SK-N-MC (cell line): ENCODE measurements around the gene MYO1F.

Source experiments
- DNase-seq: peaks from one replicate; pipeline ENCODE4 v3.0.0-alpha.2; 2011; ENCODE audit warnings: low read depth, low spot score
- H3K27ac ChIP-seq: fragments of 200-600 bp; sonication (generic); 2 replicates; pipeline ENCODE4 v1.5.1; 2016; ENCODE audit warnings: mixed run types
- H3K36me3 ChIP-seq: fragments of 200-600 bp; sonication (generic); 2 replicates; pipeline ENCODE4 v1.6.1; 2017; ENCODE audit warnings: antibody characterized with exemption, low read length, mixed read lengths; ENCODE audit not compliant: insufficient read depth
- H3K4me3 ChIP-seq: fragments of 200-600 bp; sonication (generic); 2 replicates; pipeline ENCODE4 v1.5.1; 2016
- H3K9ac ChIP-seq: fragments of 200-600 bp; sonication (generic); 2 replicates; pipeline ENCODE4 v1.8.0; 2017; ENCODE audit warnings: mixed run types, mixed read lengths; ENCODE audit not compliant: insufficient read length
- H3K9me3 ChIP-seq: fragments of 200-600 bp; sonication (generic); 2 replicates; pipeline ENCODE4 v1.6.1; 2017; ENCODE audit warnings: low read depth, mild to moderate bottlenecking, antibody characterized with exemption, low read length, moderate library complexity, mixed read lengths
- EZH2 ChIP-seq: fragments of 200-600 bp; sonication (generic); IDR thresholded peaks from one replicate; pipeline ENCODE4 v1.6.1; 2017; ENCODE audit warnings: antibody characterized with exemption
- FOXP2 ChIP-seq: optimal IDR thresholded peaks from 2 replicates; pipeline ENCODE3; 2011; ENCODE audit warnings: mild to moderate bottlenecking, moderate library complexity; ENCODE audit not compliant: insufficient read depth; ENCODE audit errors: extremely low read length, control extremely low read depth
- POLR2AphosphoS5 ChIP-seq: IDR thresholded peaks from 2 replicates; pipeline ENCODE4 v1.6.1; 2012; ENCODE audit warnings: mild to moderate bottlenecking, low read depth, low read length, borderline replicate concordance

Gene MYO1F

GRCh38 chr19:8592231-8593009 is 15.2 kb upstream of the MYO1F start:
- peak; percentile 94 for DNase-seq
- peaks cover 6% of the 10 kb centered on the region; the same call in 1 of the 2 replicates for H3K36me3 ChIP-seq
- no peak overlapping the region for H3K9ac ChIP-seq
- TF ChIP-seq FOXP2 (peak; percentile 79), POLR2AphosphoS5 (peak; percentile 82), EZH2 (no peak)
- H3K9me3 ChIP-seq, result no peaks in the 10 kb centered on the region
- no peak overlapping the region for H3K27ac ChIP-seq
- H3K4me3 ChIP-seq, result peak overlapping the region; percentile 73

- Histone ChIP-seq H3K9me3 (no peaks in the 10 kb centered on the region), H3K27ac (no peak overlapping the region), H3K36me3 (no peaks in the 10 kb centered on the region), H3K9ac (no peak overlapping the region), H3K4me3 (no peak overlapping the region)
- no peak for DNase-seq
- no peak for TF ChIP-seq FOXP2
- no peak for TF ChIP-seq POLR2AphosphoS5
- no peak for TF ChIP-seq EZH2
Observed at GRCh38 chr19:8589177-8589714, 12.0 kb upstream of the MYO1F start.

- no peak for TF ChIP-seq POLR2AphosphoS5
- no peak for TF ChIP-seq FOXP2
- no peak for TF ChIP-seq EZH2
- Histone ChIP-seq H3K9me3 (no peaks in the 10 kb centered on the region), H3K9ac (no peak overlapping the region), H3K27ac (no peak overlapping the region), H3K36me3 (no peaks in the 10 kb centered on the region), H3K4me3 (no peak overlapping the region)
- DNase-seq, result no peak
Observed at GRCh38 chr19:8585894-8586750, 8.9 kb upstream of the MYO1F start.

- Histone ChIP-seq H3K4me3 (no peak overlapping the region), H3K27ac (no peak overlapping the region), H3K36me3 (no peaks in the 10 kb centered on the region), H3K9ac (no peak overlapping the region), H3K9me3 (no peaks in the 10 kb centered on the region)
- TF ChIP-seq FOXP2 (no peak), POLR2AphosphoS5 (no peak), EZH2 (no peak)
- DNase-seq, result no peak
Observed at GRCh38 chr19:8584965-8585893, 8.0 kb upstream of the MYO1F start.

GRCh38 chr19:8580710-8581281 is 3.6 kb upstream of the MYO1F start:
- DNase-seq, result peak; percentile 44
- H3K27ac ChIP-seq, result no peak overlapping the region
- TF ChIP-seq FOXP2, result no peak
- H3K36me3 ChIP-seq, result no peaks in the 10 kb centered on the region
- H3K9me3 ChIP-seq, result no peaks in the 10 kb centered on the region
- no peak overlapping the region for H3K9ac ChIP-seq
- H3K4me3 ChIP-seq, result peak overlapping the region; percentile 49; the same call in 1 of the 2 replicates

GRCh38 chr19:8578642-8579265 is 1.5 kb upstream of the MYO1F start:
- H3K4me3 ChIP-seq, result no peak overlapping the region
- no peak overlapping the region for H3K27ac ChIP-seq
- no peaks in the 10 kb centered on the region for H3K36me3 ChIP-seq
- no peak overlapping the region for H3K9ac ChIP-seq
- DNase-seq, result peak; percentile 52
- no peaks in the 10 kb centered on the region for H3K9me3 ChIP-seq
- TF ChIP-seq FOXP2, result no peak
- no peak for TF ChIP-seq EZH2
- TF ChIP-seq POLR2AphosphoS5, result no peak

- no peak for DNase-seq
- H3K9me3 ChIP-seq, result no peaks in the 10 kb centered on the region
- no peak overlapping the region for H3K9ac ChIP-seq
- H3K4me3 ChIP-seq, result no peak overlapping the region
- no peaks in the 10 kb centered on the region for H3K36me3 ChIP-seq
- no peak overlapping the region for H3K27ac ChIP-seq
- no peak for TF ChIP-seq POLR2AphosphoS5
- no peak for TF ChIP-seq FOXP2
- no peak for TF ChIP-seq EZH2
Observed at GRCh38 chr19:8577741-8578140, 499 bp upstream of the MYO1F start.
